LNCAP (cell line): ENCODE results near the gene ATP6V1F.

Source experiments
- CTCF ChIP-seq: fragments of 450-650 bp; IDR thresholded peaks from 2 replicates; pipeline ENCODE4 v1.5.1; 2017; ENCODE audit warnings: mild to moderate bottlenecking

ATP6V1F gene

GRCh38 chr7:128865303-128865702 is 2.6 kb downstream of the ATP6V1F start:
- no peak for TF ChIP-seq CTCF

GRCh38 chr7:128865996-128866877 is 3.6 kb downstream of the ATP6V1F start:
- no peak for TF ChIP-seq CTCF

- no peak for TF ChIP-seq CTCF
Measured at GRCh38 chr7:128867241-128867640, 4.6 kb downstream of the ATP6V1F start.

GRCh38 chr7:128867842-128868623 is 5.4 kb downstream of the ATP6V1F start:
- no peak for TF ChIP-seq CTCF

GRCh38 chr7:128868624-128869137 is 6.0 kb downstream of the ATP6V1F start:
- TF ChIP-seq CTCF, result no peak

GRCh38 chr7:128869138-128869943 is 6.7 kb downstream of the ATP6V1F start:
- TF ChIP-seq CTCF, result no peak

- TF ChIP-seq CTCF, result no peak
Measured at GRCh38 chr7:128869944-128870285, 7.3 kb downstream of the ATP6V1F start.
